GM12878 (cell line): Measurements from ENCODE around the gene SYPL1. TPM values are rescaled to one million over a fixed set of nuclear protein-coding genes. Genes with fewer than 3 reads are reported as not detected.

Experiments used
- ATAC-seq: fragments of 200-7000 bp; cut with Tn5 transposase; 3 replicates; pipeline ENCODE4 v1.9.1; 2020; ENCODE audit warnings: mild to moderate bottlenecking, moderate library complexity
- BruUV-seq: library from RNA; stranded (reverse); fragments of 400-500 nt; replicated peaks from 2 replicates; lab custom pipeline; 2021; lab: Mats Ljungman, UMichigan
- CTCF ChIA-PET: fragments of 300-600 bp; sonication (Branson Sonifier 250); formaldehyde crosslinking; extraction: SDS; loops from one replicate; lab custom pipeline; 2021; ENCODE audit warnings: inconsistent platforms; lab: Yijun Ruan, JAX
- POLR2A ChIA-PET: fragments of 350-600 bp; formaldehyde crosslinking; extraction: SDS; loops from one replicate; lab custom pipeline; 2021; ENCODE audit warnings: inconsistent platforms; lab: Charles Lee
- RAD21 ChIA-PET: fragments of 300-600 bp; sonication (Branson Sonifier 250); formaldehyde crosslinking; loops from one replicate; lab custom pipeline; 2023; ENCODE audit warnings: antibody characterized with exemption; ENCODE audit not compliant: unreplicated experiment; lab: Charles Lee
- SMC1A ChIA-PET: fragments of 300-600 bp; sonication (Branson Sonifier 250); formaldehyde crosslinking; loops from one replicate; lab custom pipeline; 2023; ENCODE audit not compliant: unreplicated experiment, uncharacterized antibody; lab: Charles Lee
- DNase-seq: peaks from one replicate; pipeline ENCODE4 v3.0.0-alpha.2; 2011; ENCODE audit warnings: low read depth, low spot score
- FAIRE-seq: peaks from 3 replicates; lab custom pipeline; 2011; peaks lifted over from hg19 to GRCh38; lab: Jason Lieb, UNC
- H2AFZ ChIP-seq: 2 replicates; pipeline ENCODE4 v1.6.0; 2011; ENCODE audit warnings: low read depth, low read length, control low read depth; ENCODE audit not compliant: control insufficient read depth
- H3K27ac ChIP-seq: 2 replicates; pipeline ENCODE4 v1.5.1; 2011; ENCODE audit warnings: control low read depth; ENCODE audit not compliant: control insufficient read depth, insufficient read depth
- H3K27me3 ChIP-seq, 2 experiments: replicated peaks in 1 of 2; 2 replicates each; pipeline versions ENCODE4 v1.6.0 to v1.6.1; 2011; ENCODE audit warnings: low read length in 1 of 2; ENCODE audit not compliant: control insufficient read depth in 2 of 2, insufficient read depth in 2 of 2
- H3K36me3 ChIP-seq, 2 experiments: 2 replicates each; pipeline ENCODE4 v1.5.1; 2011; ENCODE audit warnings: low read length in 1 of 2; ENCODE audit not compliant: control insufficient read depth in 2 of 2, insufficient read depth in 2 of 2
- H3K4me1 ChIP-seq: 2 replicates; pipeline ENCODE4 v1.6.1; 2011; ENCODE audit warnings: mild to moderate bottlenecking, low read length, moderate library complexity, mixed read lengths; ENCODE audit not compliant: control insufficient read depth, insufficient read depth
- H3K4me2 ChIP-seq: 2 replicates; pipeline ENCODE4 v1.6.0; 2011; ENCODE audit warnings: control low read depth; ENCODE audit not compliant: control insufficient read depth, insufficient read depth
- H3K4me3 ChIP-seq: fragments of 200-600 bp; sonication (generic); 2 replicates; pipeline ENCODE4 v1.5.1; 2016
- H3K79me2 ChIP-seq: 2 replicates; pipeline ENCODE4 v1.6.0; 2011; ENCODE audit warnings: low read length; ENCODE audit not compliant: control insufficient read depth, insufficient read depth
- H3K9ac ChIP-seq: 2 replicates; pipeline ENCODE4 v1.8.0; 2011; ENCODE audit warnings: low read length, control low read depth, mixed read lengths; ENCODE audit not compliant: control insufficient read depth, insufficient read depth
- H3K9me3 ChIP-seq: replicated peaks from 3 replicates; pipeline ENCODE4 v1.5.1; 2011; ENCODE audit warnings: mild to moderate bottlenecking, low read length; ENCODE audit not compliant: control insufficient read depth, insufficient read depth
- H4K20me1 ChIP-seq: 2 replicates; pipeline ENCODE4 v1.6.0; 2011; ENCODE audit not compliant: control insufficient read depth, insufficient read depth
- BRCA1 ChIP-seq: IDR thresholded peaks from 2 replicates; pipeline ENCODE4 v1.6.1; 2011; ENCODE audit warnings: low read depth, low read length, improper control_type of control experiment
- CHD2 ChIP-seq: IDR thresholded peaks from 2 replicates; pipeline ENCODE4 v1.6.1; 2011; ENCODE audit warnings: low read depth, low read length, improper control_type of control experiment, borderline replicate concordance
- ESRRA ChIP-seq: IDR thresholded peaks from 2 replicates; pipeline ENCODE4 v1.6.1; 2012; ENCODE audit warnings: mild to moderate bottlenecking, low read length, improper control_type of control experiment
- MEF2A ChIP-seq: IDR thresholded peaks from 2 replicates; pipeline ENCODE4 v1.6.1; 2011; ENCODE audit warnings: low read depth, mild to moderate bottlenecking, low read length, moderate library complexity; ENCODE audit not compliant: insufficient read depth
- MLLT1 ChIP-seq: fragments of 450-650 bp; IDR thresholded peaks from 2 replicates; pipeline ENCODE4 v1.6.1; 2016; ENCODE audit warnings: mild to moderate bottlenecking
- NR2C1 ChIP-seq: fragments of 450-650 bp; IDR thresholded peaks from 2 replicates; pipeline ENCODE4 v1.6.1; 2017; ENCODE audit warnings: antibody characterized with exemption, mild to moderate bottlenecking, moderate library complexity
- PAX5 ChIP-seq: IDR thresholded peaks from 2 replicates; pipeline ENCODE4 v1.6.1; 2011; ENCODE audit warnings: low read depth, low read length, borderline replicate concordance
- PAX8 ChIP-seq: fragments of 450-650 bp; IDR thresholded peaks from 2 replicates; pipeline ENCODE4 v1.6.1; 2017; ENCODE audit warnings: mild to moderate bottlenecking, moderate library complexity
- POLR2A ChIP-seq: IDR thresholded peaks from 2 replicates; pipeline ENCODE4 v1.6.1; 2011; ENCODE audit warnings: low read depth, mild to moderate bottlenecking, low read length
- SMC3 ChIP-seq: IDR thresholded peaks from 2 replicates; pipeline ENCODE4 v1.6.1; 2011; ENCODE audit warnings: low read length, improper control_type of control experiment, borderline replicate concordance
- SRF ChIP-seq, 2 experiments: IDR thresholded peaks; 2 replicates each; pipeline ENCODE4 v1.6.1; 2011; ENCODE audit warnings: low read depth in 2 of 2, low read length in 2 of 2, mild to moderate bottlenecking in 1 of 2, moderate library complexity in 1 of 2
- SUPT20H ChIP-seq: IDR thresholded peaks from 2 replicates; pipeline ENCODE4 v1.6.1; 2011; ENCODE audit warnings: low read depth, mild to moderate bottlenecking, low read length, moderate library complexity, borderline replicate concordance; ENCODE audit not compliant: control insufficient read depth
- TARDBP ChIP-seq: IDR thresholded peaks from 2 replicates; pipeline ENCODE4 v1.6.1; 2016; ENCODE audit warnings: borderline replicate concordance
- ZBED1 ChIP-seq: IDR thresholded peaks from 2 replicates; pipeline ENCODE4 v1.6.1; 2016; ENCODE audit warnings: borderline replicate concordance
- ZZZ3 ChIP-seq: IDR thresholded peaks from 2 replicates; pipeline ENCODE4 v1.6.1; 2011; ENCODE audit warnings: low read depth; ENCODE audit not compliant: control insufficient read depth, insufficient read length
- WGBS: methylation state at CpG from one replicate; pipeline ENCODE4 v1.1.6; 2016; ENCODE audit warnings: low lambda C conversion rate; ENCODE audit not compliant: insufficient replicate concordance, insufficient coverage; ENCODE audit errors: missing lambda C conversion rate; 5-methylcytosine and 5-hydroxymethylcytosine counted together
- in situ Hi-C: fragments of 300-500 bp; cut with MboI; formaldehyde crosslinking; loops from 9 replicates; pipeline ENCODE4 v1.14.3; 2018; ENCODE audit warnings: mixed read lengths
- intact Hi-C: fragments of 100-400 bp; cut with micrococcal nuclease; formaldehyde crosslinking; loops from one replicate; pipeline ENCODE4 v1.14.2; 2022; ENCODE audit not compliant: unreplicated experiment
- polyA plus RNA-seq, 11 experiments: library from polyadenylated mRNA; depleted of rRNA in 4 of 11; unstranded in 6 of 11; stranded (reverse) in 5 of 11; fragments of >200 nt; fragmentation: Nextera tagmentation in 4 of 11; fragmentation: Illumina TruSeq in 1 of 11; extraction: Ambion mirVana in 4 of 11; extraction: Trizol in 1 of 11; gene quantifications; 1 replicate in 1 of 11; 2 replicates in 10 of 11; pipeline versions ENCODE4 v1.2.1 to v1.2.3, GENCODE V29; 2011 to 2016; ENCODE audit warnings: inconsistent platforms in 2 of 11, missing spikeins in 2 of 11, low read depth in 1 of 11
- total RNA-seq, 4 experiments: library from RNA; depleted of rRNA in 3 of 4; stranded (reverse); fragments of >200 nt in 3 of 4; fragmentation: Illumina TruSeq in 1 of 4; extraction: Trizol in 1 of 4; gene quantifications; 2 replicates each; pipeline versions ENCODE4 v1.2.1 to v1.2.3, GENCODE V29; 2013 to 2021
- TF ChIP-seq, protein P1 (sequence below): IDR thresholded peaks from 2 replicates; pipeline ENCODE4 v1.6.1; 2012; ENCODE audit warnings: low read depth, low read length, improper control_type of control experiment
- TF ChIP-seq, protein P2 (sequence below): fragments of 450-650 bp; formaldehyde crosslinking; IDR thresholded peaks from 2 replicates; pipeline ENCODE4 v1.4.0; 2020; ENCODE audit warnings: mild to moderate bottlenecking, moderate library complexity

The SYPL1 gene
- total and polyA plus RNA-seq, 10 of the 15 experiments (the other 5 are each of a cell fraction or from before 2014, with no cell fraction given): 34.5 to 177 (median 87.3) TPM

GRCh38 chr7:106049139-106049752 is 62.9 kb downstream of the SYPL1 start:
- intact Hi-C loops: no loop called here
- no peak for ATAC-seq

More at GRCh38 chr7:106049139-106049752, 62.9 kb downstream of the SYPL1 start:
- SMC1A ChIA-PET: interaction anchor here (1.0 to 3.2 kb wide), 4 partner anchors 83 to 116 kb away, joined by 3 to 29 read pairs (median 6); no protein-coding TSS in a partner anchor
- H3K27me3 ChIP-seq: peaks cover 1 to 6% of the 10 kb centered on the region in 2 experiments; a peak in 2 of 4 replicates
- no peaks in the 10 kb centered on the region for H3K4me1 ChIP-seq
- no TSS peak for BruUV-seq
- H3K9ac ChIP-seq: no peak overlapping the region
- CTCF ChIA-PET: interaction anchor here (0.6 to 3.5 kb wide), 6 partner anchors 104 to 395 kb away, joined by 3 to 35 read pairs (median 13); no protein-coding TSS in a partner anchor
- H3K4me2 ChIP-seq: no peak overlapping the region
- FAIRE-seq (no peak), DNase-seq (no peak)
- RAD21 ChIA-PET: interaction anchor here (0.6 to 2.8 kb wide), 4 partner anchors 105 to 444 kb away, joined by 4 to 19 read pairs (median 7); no protein-coding TSS in a partner anchor
- 21% methylated on average over 9 of the region's 9 CpGs for WGBS
- no peaks in the 10 kb centered on the region for H3K79me2 ChIP-seq
- TF ChIP-seq TARDBP: no peak
- TF ChIP-seq ZZZ3: no peak
- TF ChIP-seq MEF2A: no peak
- no peak for TF ChIP-seq SMC3
- TF ChIP-seq ZBED1: no peak
- TF ChIP-seq NR2C1: no peak
- no peak for TF ChIP-seq PAX8
- TF ChIP-seq, protein P1, sequence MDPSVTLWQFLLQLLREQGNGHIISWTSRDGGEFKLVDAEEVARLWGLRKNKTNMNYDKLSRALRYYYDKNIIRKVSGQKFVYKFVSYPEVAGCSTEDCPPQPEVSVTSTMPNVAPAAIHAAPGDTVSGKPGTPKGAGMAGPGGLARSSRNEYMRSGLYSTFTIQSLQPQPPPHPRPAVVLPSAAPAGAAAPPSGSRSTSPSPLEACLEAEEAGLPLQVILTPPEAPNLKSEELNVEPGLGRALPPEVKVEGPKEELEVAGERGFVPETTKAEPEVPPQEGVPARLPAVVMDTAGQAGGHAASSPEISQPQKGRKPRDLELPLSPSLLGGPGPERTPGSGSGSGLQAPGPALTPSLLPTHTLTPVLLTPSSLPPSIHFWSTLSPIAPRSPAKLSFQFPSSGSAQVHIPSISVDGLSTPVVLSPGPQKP: no peak
- TF ChIP-seq PAX5: no peak
- TF ChIP-seq, protein P2, sequence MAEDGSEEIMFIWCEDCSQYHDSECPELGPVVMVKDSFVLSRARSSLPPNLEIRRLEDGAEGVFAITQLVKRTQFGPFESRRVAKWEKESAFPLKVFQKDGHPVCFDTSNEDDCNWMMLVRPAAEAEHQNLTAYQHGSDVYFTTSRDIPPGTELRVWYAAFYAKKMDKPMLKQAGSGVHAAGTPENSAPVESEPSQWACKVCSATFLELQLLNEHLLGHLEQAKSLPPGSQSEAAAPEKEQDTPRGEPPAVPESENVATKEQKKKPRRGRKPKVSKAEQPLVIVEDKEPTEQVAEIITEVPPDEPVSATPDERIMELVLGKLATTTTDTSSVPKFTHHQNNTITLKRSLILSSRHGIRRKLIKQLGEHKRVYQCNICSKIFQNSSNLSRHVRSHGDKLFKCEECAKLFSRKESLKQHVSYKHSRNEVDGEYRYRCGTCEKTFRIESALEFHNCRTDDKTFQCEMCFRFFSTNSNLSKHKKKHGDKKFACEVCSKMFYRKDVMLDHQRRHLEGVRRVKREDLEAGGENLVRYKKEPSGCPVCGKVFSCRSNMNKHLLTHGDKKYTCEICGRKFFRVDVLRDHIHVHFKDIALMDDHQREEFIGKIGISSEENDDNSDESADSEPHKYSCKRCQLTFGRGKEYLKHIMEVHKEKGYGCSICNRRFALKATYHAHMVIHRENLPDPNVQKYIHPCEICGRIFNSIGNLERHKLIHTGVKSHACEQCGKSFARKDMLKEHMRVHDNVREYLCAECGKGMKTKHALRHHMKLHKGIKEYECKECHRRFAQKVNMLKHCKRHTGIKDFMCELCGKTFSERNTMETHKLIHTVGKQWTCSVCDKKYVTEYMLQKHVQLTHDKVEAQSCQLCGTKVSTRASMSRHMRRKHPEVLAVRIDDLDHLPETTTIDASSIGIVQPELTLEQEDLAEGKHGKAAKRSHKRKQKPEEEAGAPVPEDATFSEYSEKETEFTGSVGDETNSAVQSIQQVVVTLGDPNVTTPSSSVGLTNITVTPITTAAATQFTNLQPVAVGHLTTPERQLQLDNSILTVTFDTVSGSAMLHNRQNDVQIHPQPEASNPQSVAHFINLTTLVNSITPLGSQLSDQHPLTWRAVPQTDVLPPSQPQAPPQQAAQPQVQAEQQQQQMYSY: no peak
- no peak for TF ChIP-seq SRF (IDR thresholded peaks at IDR 0.05; ENCODE audit: low read depth in 2 of 2, low read length in 2 of 2)
- TF ChIP-seq BRCA1: no peak
- TF ChIP-seq ESRRA: no peak
- no peak for TF ChIP-seq MLLT1
- TF ChIP-seq POLR2A: no peak
- no peak for TF ChIP-seq SUPT20H
- TF ChIP-seq CHD2: no peak
- TF ChIP-seq, all 136 proteins: peak for 0
- Histone ChIP-seq H4K20me1 (no peaks in the 10 kb centered on the region), H3K4me3 (no peak overlapping the region), H3K27ac (no peak overlapping the region), H3K9me3 (no peaks in the 10 kb centered on the region), H3K36me3 (no peaks in the 10 kb centered on the region), H2AFZ (no peak overlapping the region)
- in situ Hi-C loops: no loop called here
- POLR2A ChIA-PET: no interaction called here
